ENCODE data around the gene SPCS2.

SPCS2 gene

GRCh38 chr11:74948898-74949752 lies at the start of gene SPCS2, which contains the start of gene XRRA1:
Gene SPCS2, plus strand, starts transcription at chr11:74949266. Its CDS starts 20 bp downstream, at chr11:74949286.
Gene XRRA1, minus strand, starts transcription at chr11:74949091. Its CDS starts 8,213 bp downstream, at chr11:74940878.
- peak; percentile 99 for DNase-seq

- DNase-seq, result no peak
Measured at GRCh38 chr11:74902342-74902741, 46.7 kb upstream of the SPCS2 start.

- DNase-seq, result no peak
Measured at GRCh38 chr11:74905326-74905725, 43.7 kb upstream of the SPCS2 start.

- no peak for DNase-seq
Measured at GRCh38 chr11:74909385-74909784, 39.7 kb upstream of the SPCS2 start.

- no peak for DNase-seq
Measured at GRCh38 chr11:74909812-74910211, 39.3 kb upstream of the SPCS2 start.

GRCh38 chr11:74923125-74923524 lies 25.9 kb upstream of the SPCS2 start:
- DNase-seq, result no peak

GRCh38 chr11:74925281-74925680 lies 23.8 kb upstream of the SPCS2 start:
- no peak for DNase-seq

- no peak for DNase-seq
Measured at GRCh38 chr11:74926304-74927030, 22.6 kb upstream of the SPCS2 start.

- DNase-seq, result no peak
Measured at GRCh38 chr11:74927496-74927895, 21.6 kb upstream of the SPCS2 start.

- DNase-seq, result peak; percentile 80
Measured at GRCh38 chr11:74929431-74930363, 19.4 kb upstream of the SPCS2 start.

GRCh38 chr11:74932169-74932568 lies 16.9 kb upstream of the SPCS2 start:
- no peak for DNase-seq

- DNase-seq, result no peak
Measured at GRCh38 chr11:74932797-74933196, 16.3 kb upstream of the SPCS2 start.

GRCh38 chr11:74933765-74934164 lies 15.3 kb upstream of the SPCS2 start:
- no peak for DNase-seq

- no peak for DNase-seq
Measured at GRCh38 chr11:74935285-74935684, 13.8 kb upstream of the SPCS2 start.

GRCh38 chr11:74936087-74936486 lies 13.0 kb upstream of the SPCS2 start:
- DNase-seq, result peak; percentile 87

- DNase-seq, result no peak
Measured at GRCh38 chr11:74936976-74937375, 12.1 kb upstream of the SPCS2 start.

GRCh38 chr11:74937696-74938475 lies 11.2 kb upstream of the SPCS2 start:
- no peak for DNase-seq

GRCh38 chr11:74941492-74941891 lies 7.6 kb upstream of the SPCS2 start:
- no peak for DNase-seq

- DNase-seq, result no peak
Measured at GRCh38 chr11:74942073-74942759, 6.8 kb upstream of the SPCS2 start.

- no peak for DNase-seq
Measured at GRCh38 chr11:74948546-74948897, 544 bp upstream of the SPCS2 start.

- no peak for DNase-seq
Measured at GRCh38 chr11:74949753-74950137, 679 bp downstream of the SPCS2 start.
